Measurements from ENCODE around the gene COL2A1.

DNA sequence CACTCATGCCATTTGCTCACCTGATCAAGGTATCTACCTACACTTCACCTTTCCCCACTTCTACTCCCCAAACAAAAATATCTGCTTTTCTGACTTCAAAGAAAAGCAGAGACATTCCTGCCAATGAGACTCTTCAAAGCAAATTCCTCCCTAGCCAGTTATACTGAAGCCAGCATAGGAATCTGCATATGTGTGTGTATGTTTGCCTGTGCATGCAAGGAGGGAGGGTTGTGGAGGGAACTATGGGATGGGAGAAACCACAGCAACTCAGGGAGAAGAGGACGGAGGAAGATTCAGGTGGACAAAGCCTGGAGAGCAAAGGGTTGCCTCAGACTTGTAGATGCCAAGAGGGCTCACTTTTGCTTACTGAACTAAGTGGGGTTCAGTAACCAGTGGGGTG is 73.1 kb downstream of the COL2A1 start:
- TF ChIP-seq POLR2AphosphoS5 (IDR thresholded peaks at IDR 0.05; ENCODE audit: low read depth, low read length): no peak
- no peak for TF ChIP-seq POLR2A (IDR thresholded peaks at IDR 0.05; ENCODE audit: low read depth, low read length)
- TF ChIP-seq TAF1 (IDR thresholded peaks at IDR 0.05; ENCODE audit: borderline replicate concordance, low read depth, low read length): no peak

Measured in GM12892 (cell line).